OCI-LY1 (cell line): ENCODE results near the gene FUCA2.

ENCODE experiments used
- H2AFZ ChIP-seq: fragments of 200-600 bp; sonication (generic), shearing (Covaris generic); 2 replicates; pipeline ENCODE4 v1.6.0; 2014; ENCODE audit warnings: antibody characterized with exemption, mild to moderate bottlenecking, low read length
- H3F3A ChIP-seq: fragments of 200-600 bp; sonication (generic), shearing (Covaris generic); 2 replicates; pipeline ENCODE4 v1.6.0; 2014; ENCODE audit warnings: mild to moderate bottlenecking, antibody characterized with exemption, low read length, moderate library complexity; ENCODE audit not compliant: insufficient read depth
- H3K27ac ChIP-seq: fragments of 200-600 bp; sonication (generic); 2 replicates; pipeline ENCODE4 v1.5.1; 2014; ENCODE audit warnings: low read length, mixed run types, mild to moderate bottlenecking, low read depth; ENCODE audit not compliant: poor library complexity, severe bottlenecking
- H3K27me3 ChIP-seq: fragments of 200-600 bp; sonication (generic); 2 replicates; pipeline ENCODE4 v1.6.0; 2014; ENCODE audit warnings: antibody characterized with exemption, mild to moderate bottlenecking, low read length, moderate library complexity; ENCODE audit not compliant: insufficient read depth
- H3K36me3 ChIP-seq: fragments of 200-600 bp; sonication (generic); 2 replicates; pipeline ENCODE4 v1.6.1; 2014; ENCODE audit warnings: mild to moderate bottlenecking, antibody characterized with exemption, low read length, moderate library complexity, mixed read lengths; ENCODE audit not compliant: insufficient read depth
- H3K4me1 ChIP-seq: fragments of 200-600 bp; sonication (generic); 2 replicates; pipeline ENCODE4 v1.5.1; 2014; ENCODE audit warnings: mild to moderate bottlenecking, low read length, moderate library complexity; ENCODE audit not compliant: insufficient read depth, severe bottlenecking
- H3K4me2 ChIP-seq: fragments of 200-600 bp; sonication (generic), shearing (Covaris generic); 2 replicates; pipeline ENCODE4 v1.6.1; 2014; ENCODE audit warnings: low read length
- H3K4me3 ChIP-seq: fragments of 200-600 bp; sonication (generic); 2 replicates; pipeline ENCODE4 v1.5.1; 2014; ENCODE audit warnings: low read length, low read depth, mild to moderate bottlenecking, mixed read lengths; ENCODE audit not compliant: poor library complexity, severe bottlenecking
- H3K79me2 ChIP-seq: fragments of 200-600 bp; shearing (Covaris generic); 2 replicates; pipeline ENCODE4 v1.6.1; 2016; ENCODE audit warnings: mixed run types, low read length, mixed read lengths; ENCODE audit not compliant: insufficient read depth
- H3K9ac ChIP-seq: fragments of 200-600 bp; sonication (generic), shearing (Covaris generic); 2 replicates; pipeline ENCODE4 v1.6.1; 2014; ENCODE audit warnings: mild to moderate bottlenecking, low read length, mixed read lengths
- H3K9me2 ChIP-seq: fragments of 200-600 bp; sonication (generic), shearing (Covaris generic); 2 replicates; pipeline ENCODE4 v1.6.1; 2014; ENCODE audit warnings: low read depth, mild to moderate bottlenecking, low read length, mixed read lengths
- H3K9me3 ChIP-seq: fragments of 200-600 bp; shearing (Covaris generic); 2 replicates; pipeline ENCODE4 v1.6.1; 2014; ENCODE audit warnings: low read length, mixed read lengths
- H4K20me1 ChIP-seq: fragments of 200-600 bp; sonication (generic), shearing (Covaris generic); 2 replicates; pipeline ENCODE4 v1.6.0; 2016; ENCODE audit warnings: mild to moderate bottlenecking, low read length; ENCODE audit not compliant: insufficient read depth
- CTCF ChIP-seq: fragments of 200-600 bp; sonication (generic), shearing (Covaris generic); IDR thresholded peaks from 2 replicates; pipeline ENCODE4 v1.5.1; 2017; ENCODE audit warnings: mild to moderate bottlenecking, antibody characterized with exemption, low read length, moderate library complexity, mixed read lengths
- EZH2 ChIP-seq: fragments of 200-600 bp; sonication (generic), shearing (Covaris generic); IDR thresholded peaks from 2 replicates; pipeline ENCODE4 v1.8.0; 2017; ENCODE audit warnings: borderline replicate concordance, mixed run types, mild to moderate bottlenecking, antibody characterized with exemption, low read length, moderate library complexity, mixed read lengths

Gene FUCA2

GRCh38 chr6:143507358-143508145, 4.0 kb downstream of the FUCA2 start:
- no peaks in the 10 kb centered on the region for H4K20me1 ChIP-seq
- no peak overlapping the region for H2AFZ ChIP-seq
- no peak overlapping the region for H3K4me2 ChIP-seq
- no peak for TF ChIP-seq CTCF
- TF ChIP-seq EZH2, result no peak
- H3K79me2 ChIP-seq, result no peaks in the 10 kb centered on the region
- H3K9me3 ChIP-seq, result no peaks in the 10 kb centered on the region
- H3K36me3 ChIP-seq, result no peaks in the 10 kb centered on the region
- no peak overlapping the region for H3K4me3 ChIP-seq
- no peaks in the 10 kb centered on the region for H3F3A ChIP-seq
- H3K27me3 ChIP-seq, result no peaks in the 10 kb centered on the region
- H3K9ac ChIP-seq, result no peak overlapping the region
- H3K9me2 ChIP-seq, result no peaks in the 10 kb centered on the region
- H3K4me1 ChIP-seq, result peaks cover 14% of the 10 kb centered on the region
- H3K27ac ChIP-seq, result no peak overlapping the region

- no peak overlapping the region for H3K4me2 ChIP-seq
- TF ChIP-seq CTCF (no peak), EZH2 (no peak)
- no peaks in the 10 kb centered on the region for H3K9me3 ChIP-seq
Measured at GRCh38 chr6:143506620-143507019, 4.9 kb downstream of the FUCA2 start.

GRCh38 chr6:143506199-143506598, 5.3 kb downstream of the FUCA2 start:
- no peak overlapping the region for H3K27ac ChIP-seq
- no peaks in the 10 kb centered on the region for H3K79me2 ChIP-seq
- H3K9me2 ChIP-seq, result no peaks in the 10 kb centered on the region
- no peak overlapping the region for H3K4me3 ChIP-seq
- no peaks in the 10 kb centered on the region for H3K9me3 ChIP-seq
- H3F3A ChIP-seq, result no peaks in the 10 kb centered on the region
- H3K4me1 ChIP-seq, result peaks cover 7% of the 10 kb centered on the region
- H3K9ac ChIP-seq, result no peak overlapping the region
- H3K27me3 ChIP-seq, result no peaks in the 10 kb centered on the region
- H3K4me2 ChIP-seq, result no peak overlapping the region
- no peak for TF ChIP-seq CTCF
- no peak for TF ChIP-seq EZH2
- no peaks in the 10 kb centered on the region for H3K36me3 ChIP-seq
- H4K20me1 ChIP-seq, result no peaks in the 10 kb centered on the region
- H2AFZ ChIP-seq, result no peak overlapping the region

More at GRCh38 chr6:143506620-143507019, 4.9 kb downstream of the FUCA2 start:
- Histone ChIP-seq H3K27me3 (no peaks in the 10 kb centered on the region), H3K79me2 (no peaks in the 10 kb centered on the region), H3K9me2 (no peaks in the 10 kb centered on the region), H3K4me3 (no peak overlapping the region), H3K27ac (no peak overlapping the region), H2AFZ (no peak overlapping the region), H3K4me1 (peaks cover 11% of the 10 kb centered on the region), H3K36me3 (no peaks in the 10 kb centered on the region), H3F3A (no peaks in the 10 kb centered on the region), H3K9ac (no peak overlapping the region), H4K20me1 (no peaks in the 10 kb centered on the region)
